Measurements from ENCODE around the gene KRTAP5-6. TPM values are rescaled to one million over a fixed set of nuclear protein-coding genes. Genes with fewer than 3 reads are reported as not detected.

KRTAP5-6 gene
- total and polyA plus RNA-seq, 8 donors = not detected

DNA sequence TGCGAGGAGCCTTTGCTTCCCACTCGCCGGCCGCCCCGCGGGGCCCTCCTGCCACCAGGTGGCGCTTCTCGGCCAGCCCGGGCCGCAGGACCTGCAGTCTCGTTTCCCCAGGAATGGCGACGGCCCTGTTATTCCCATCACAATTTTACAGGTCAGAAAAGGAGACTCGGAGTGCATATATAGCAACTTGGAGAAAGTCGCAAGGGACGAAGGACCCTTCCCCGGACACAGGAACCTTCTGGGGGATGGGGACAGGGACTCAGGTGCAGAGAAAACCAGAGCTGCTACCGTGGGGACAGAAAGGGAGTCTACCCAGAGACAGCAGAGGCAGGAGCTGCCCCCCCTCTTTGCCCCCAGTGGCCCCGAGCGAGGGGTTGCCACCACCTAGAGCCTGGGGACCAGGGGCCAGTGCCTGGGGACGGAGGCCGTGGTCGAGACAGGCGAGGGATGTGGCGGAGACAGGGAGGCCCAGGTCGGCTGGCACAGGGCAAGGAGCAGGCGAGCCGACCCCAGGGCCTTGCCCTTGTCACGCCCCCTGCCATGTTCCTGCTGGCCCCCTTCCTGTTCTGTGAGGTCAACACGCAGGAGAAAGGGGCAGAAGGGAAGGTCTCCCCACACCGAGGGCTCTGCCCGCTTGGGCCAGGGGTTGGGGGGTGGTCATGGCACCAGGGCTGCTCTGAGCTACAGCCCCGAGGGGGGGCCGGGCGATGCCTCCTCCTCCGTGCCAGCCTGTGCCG, 3.5 kb upstream of the KRTAP5-6 start:
- H3K4me1 ChIP-seq = peaks cover 3 to 7% (median 5%) of the 10 kb centered on the region in 3 donors
- peak; percentile 86 to 97 (median 90) for TF ChIP-seq CTCF (IDR thresholded peaks at IDR 0.05)
- no peaks in the 10 kb centered on the region for H3K9me3 ChIP-seq
- peak overlapping the region in 2 of 4 donors; percentile 15 to 63 for H3K27ac ChIP-seq
- peaks cover 0 to 3% (median 0%) of the 10 kb centered on the region in 4 donors for H3K27me3 ChIP-seq
- WGBS, 2 donors = 13 to 15% methylated on average over 31 to 37 of the region's 37 CpGs
- intact Hi-C loops (cut with DNase I) = loop anchor here in 2 of 3 donors (5.0 to 10.0 kb wide), 4 partner anchors 41 to 464 kb away; no protein-coding TSS in a partner anchor
- DNase-seq (peak; percentile 59 to 95 (median 84)), FAIRE-seq (no peak), ATAC-seq (peak; percentile 87 to 91 (median 90))
- peak overlapping the region; percentile 4 to 31 (median 28) for H3K4me3 ChIP-seq
- no peaks in the 10 kb centered on the region for H3K36me3 ChIP-seq

DNA sequence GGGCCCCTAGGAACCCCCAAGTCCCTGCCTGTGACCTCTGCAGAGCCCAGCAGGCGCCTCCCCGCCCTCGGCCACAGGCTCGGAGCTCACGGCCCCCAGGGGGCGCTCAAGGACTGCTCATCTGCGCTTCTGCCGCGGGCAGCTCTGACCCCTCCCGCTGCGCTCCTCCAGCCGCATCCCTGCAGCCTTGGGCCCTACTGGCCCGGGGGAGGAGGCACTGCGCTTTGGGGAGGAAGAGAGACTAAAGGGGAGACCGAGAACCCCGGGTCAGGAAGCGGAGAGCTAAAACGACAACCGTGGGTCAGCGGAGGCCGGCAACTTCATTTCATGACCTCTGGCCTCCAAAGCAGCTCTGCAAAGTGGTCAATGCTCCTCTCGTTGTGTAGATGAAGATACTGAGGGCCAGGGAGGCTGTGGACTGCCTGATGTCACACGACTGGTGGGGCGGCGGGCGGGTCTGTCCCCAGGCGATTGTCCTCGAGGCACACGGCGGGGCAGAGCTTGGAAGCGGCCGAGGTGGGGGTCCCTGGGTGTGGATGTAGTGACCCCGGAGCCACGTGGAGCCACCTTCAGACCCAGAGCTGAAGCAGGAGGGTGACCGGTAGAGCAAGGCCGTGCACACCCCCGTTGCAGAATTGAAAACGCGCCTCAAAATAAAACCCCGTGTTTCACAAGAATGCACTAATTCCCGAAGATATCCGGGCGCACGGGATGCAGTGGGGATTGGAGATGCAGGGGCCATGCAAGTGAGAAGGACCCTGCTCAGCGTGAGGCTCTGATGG, 2.7 kb upstream of the KRTAP5-6 start:
- intact Hi-C loops (cut with DNase I) = loop anchor here in 2 of 3 donors (5.0 to 10.0 kb wide), 4 partner anchors 42 to 463 kb away; no protein-coding TSS in a partner anchor
- peak; percentile 91 to 96 (median 93) for TF ChIP-seq CTCF (IDR thresholded peaks at IDR 0.05)
- Histone ChIP-seq H3K9me3 (no peaks in the 10 kb centered on the region), H3K36me3 (no peaks in the 10 kb centered on the region), H3K27ac (peak overlapping the region in 1 of 4 donors; percentile 63), H3K4me3 (peak overlapping the region in 2 of 4 donors; percentile 26 to 31), H3K27me3 (peaks cover 0 to 3% (median 0%) of the 10 kb centered on the region in 4 donors), H3K4me1 (peaks cover 3 to 7% (median 5%) of the 10 kb centered on the region in 3 donors)
- DNase-seq = peak; percentile 81 to 99 (median 92)
- 37 to 42% methylated on average over 42 to 45 of the region's 45 CpGs for WGBS, 2 donors
- ATAC-seq = peak; percentile 96 to 98 (median 98)
- FAIRE-seq = no peak

DNA sequence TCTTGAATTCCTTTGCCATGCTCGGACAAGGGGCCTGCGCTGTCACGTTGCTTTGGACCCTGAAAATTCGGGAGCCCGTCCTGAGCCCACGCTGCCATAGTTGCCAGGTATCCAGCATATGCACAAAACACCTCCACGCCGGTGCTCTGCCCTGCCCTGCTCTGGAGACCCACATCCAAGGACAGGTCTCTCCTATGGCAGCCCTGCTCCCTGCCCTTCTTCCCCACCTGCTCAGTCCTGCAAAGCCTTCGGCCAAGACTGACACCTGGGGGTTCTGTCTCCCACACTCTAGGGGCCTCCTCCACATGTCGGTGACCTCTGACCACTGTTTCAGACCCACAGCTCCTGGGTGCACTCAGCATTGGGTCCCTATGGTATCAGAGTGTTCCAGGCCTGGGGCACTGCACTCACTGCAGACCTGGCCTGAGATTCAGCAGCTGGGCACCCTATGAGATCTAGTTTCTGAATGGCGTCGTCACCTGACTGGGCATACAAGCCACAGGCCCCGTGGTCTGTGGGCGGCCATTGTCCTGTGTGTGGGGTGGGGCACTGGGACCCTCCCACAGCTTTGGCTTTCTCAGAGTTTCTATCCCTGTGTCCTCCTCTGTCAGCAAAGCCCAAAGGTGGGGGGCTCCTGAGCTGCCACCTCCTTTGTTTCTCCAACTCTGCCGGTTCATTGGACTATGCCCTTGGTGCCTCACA, 2.0 kb upstream of the KRTAP5-6 start:
- DNase-seq = no peak

More for the DNA sequence above, 2.0 kb upstream of the KRTAP5-6 start:
- Histone ChIP-seq H3K36me3 (no peaks in the 10 kb centered on the region), H3K4me1 (peaks cover 3 to 7% (median 5%) of the 10 kb centered on the region in 3 donors), H3K4me3 (no peak overlapping the region), H3K27ac (no peak overlapping the region), H3K27me3 (peaks cover 0 to 3% (median 0%) of the 10 kb centered on the region in 4 donors), H3K9me3 (no peaks in the 10 kb centered on the region)
- FAIRE-seq (no peak), ATAC-seq (no peak)
- intact Hi-C loops (cut with DNase I) = loop anchor here in 2 of 3 donors (5.0 to 10.0 kb wide), 5 partner anchors 43 to 462 kb away; partner anchors contain the start of gene SYT8 (in 2 of the 2)
- 84 to 86% methylated on average over 15 of the region's 15 CpGs for WGBS, 2 donors
- TF ChIP-seq CTCF (IDR thresholded peaks at IDR 0.05) = no peak
